ENCODE results near the gene PDIA6.

DNA sequence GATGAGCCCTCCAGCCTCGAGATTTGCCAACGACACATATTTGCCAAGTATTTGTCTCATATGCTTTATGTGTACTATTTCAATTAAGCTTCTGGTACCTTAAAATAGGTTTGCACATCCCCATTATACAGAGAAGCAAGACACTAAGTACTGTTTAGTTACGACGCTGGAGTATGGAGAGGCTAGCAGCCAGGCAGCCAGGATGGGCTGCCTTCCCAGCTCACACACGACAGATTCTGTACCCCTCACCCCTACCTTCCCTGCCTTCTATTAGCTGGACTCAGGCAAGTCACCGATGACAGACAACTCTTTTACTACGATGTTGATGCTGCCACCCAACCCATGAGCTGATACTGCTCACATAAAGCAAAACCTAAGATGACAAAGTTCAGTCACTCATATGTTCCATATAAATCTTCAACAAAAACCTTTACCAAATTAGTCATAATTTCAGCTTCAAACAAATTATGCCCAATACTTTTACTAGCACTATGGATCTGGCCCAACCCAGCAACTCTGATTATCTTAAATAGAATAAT, 17.0 kb downstream of the PDIA6 start:
- TF ChIP-seq, protein P1, sequence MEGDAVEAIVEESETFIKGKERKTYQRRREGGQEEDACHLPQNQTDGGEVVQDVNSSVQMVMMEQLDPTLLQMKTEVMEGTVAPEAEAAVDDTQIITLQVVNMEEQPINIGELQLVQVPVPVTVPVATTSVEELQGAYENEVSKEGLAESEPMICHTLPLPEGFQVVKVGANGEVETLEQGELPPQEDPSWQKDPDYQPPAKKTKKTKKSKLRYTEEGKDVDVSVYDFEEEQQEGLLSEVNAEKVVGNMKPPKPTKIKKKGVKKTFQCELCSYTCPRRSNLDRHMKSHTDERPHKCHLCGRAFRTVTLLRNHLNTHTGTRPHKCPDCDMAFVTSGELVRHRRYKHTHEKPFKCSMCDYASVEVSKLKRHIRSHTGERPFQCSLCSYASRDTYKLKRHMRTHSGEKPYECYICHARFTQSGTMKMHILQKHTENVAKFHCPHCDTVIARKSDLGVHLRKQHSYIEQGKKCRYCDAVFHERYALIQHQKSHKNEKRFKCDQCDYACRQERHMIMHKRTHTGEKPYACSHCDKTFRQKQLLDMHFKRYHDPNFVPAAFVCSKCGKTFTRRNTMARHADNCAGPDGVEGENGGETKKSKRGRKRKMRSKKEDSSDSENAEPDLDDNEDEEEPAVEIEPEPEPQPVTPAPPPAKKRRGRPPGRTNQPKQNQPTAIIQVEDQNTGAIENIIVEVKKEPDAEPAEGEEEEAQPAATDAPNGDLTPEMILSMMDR (IDR thresholded peaks at IDR 0.05) = no peak
- no peak for TF ChIP-seq POLR2A (IDR thresholded peaks at IDR 0.05)
- TF ChIP-seq EP300 (IDR thresholded peaks at IDR 0.05) = no peak
- no peak for TF ChIP-seq POLR2AphosphoS5 (IDR thresholded peaks at IDR 0.05)
